ENCODE measurements around the gene TTLL1. TPM values are rescaled to one million over a fixed set of nuclear protein-coding genes. Genes with fewer than 3 reads are reported as not detected.

The TTLL1 gene
- total and polyA plus RNA-seq, 2 donors (not counting 3 experiments of a cell fraction or from before 2014, with no cell fraction given): 9.0 to 17.0 TPM

- H3K36me3 ChIP-seq (ENCODE audit: control insufficient read depth in 2 of 2, extremely low read depth in 1 of 2, insufficient read depth in 2 of 2, low read length in 2 of 2): no peaks in the 10 kb centered on the region
- H2AFZ ChIP-seq (ENCODE audit: low read depth, low read length): no peak overlapping the region
- H3K27me3 ChIP-seq (ENCODE audit: control insufficient read depth in 2 of 2, insufficient read depth in 2 of 2, low read length in 2 of 2): peaks cover 16 to 21% of the 10 kb centered on the region in 2 experiments
- no peaks in the 10 kb centered on the region for H3K4me1 ChIP-seq (ENCODE audit: control insufficient read depth, extremely low read depth, insufficient read depth, low read length)
- dilution Hi-C loops (cut with MboI; ENCODE audit: extremely low pct_ligation_motif_present, low sequenced_read_pairs): no loop called here
- no TSS peak for BruUV-seq (replicated peaks)
- no peaks in the 10 kb centered on the region for H3K9me1 ChIP-seq (replicated peaks; ENCODE audit: control insufficient read depth, extremely low read depth, insufficient read depth, low read length)
- POLR2A ChIA-PET: no interaction called here
- CTCF ChIA-PET: no interaction called here
- H4K20me1 ChIP-seq (replicated peaks; ENCODE audit: control insufficient read depth, extremely low read depth, insufficient read depth, low read length): no peaks in the 10 kb centered on the region
- no peak overlapping the region for H3K4me3 ChIP-seq (replicated peaks in 1 of 3; ENCODE audit: insufficient read depth in 1 of 3, low read depth in 1 of 3, low read length in 3 of 3)
- H3K27ac ChIP-seq (ENCODE audit: insufficient read depth, low read depth, low read length): no peak overlapping the region
- intact Hi-C loops (cut with micrococcal nuclease): no loop called here
- no peak overlapping the region for H3K4me2 ChIP-seq (ENCODE audit: insufficient read depth, low read length)
- H3K9me3 ChIP-seq (replicated peaks; ENCODE audit: control insufficient read depth, insufficient read depth, low read length): no peaks in the 10 kb centered on the region
- no peak for FAIRE-seq
- no peaks in the 10 kb centered on the region for H3K79me2 ChIP-seq (ENCODE audit: control insufficient read depth, insufficient read depth, low read length)
- no peak overlapping the region for H3K9ac ChIP-seq (replicated peaks; ENCODE audit: extremely low read depth, insufficient read depth, low read length)
- TF ChIP-seq MAX (IDR thresholded peaks at IDR 0.05; ENCODE audit: insufficient read depth, insufficient read length) (no peak), EZH2 (IDR thresholded peaks at IDR 0.05; ENCODE audit: borderline replicate concordance, low read depth, low read length, severe bottlenecking) (no peak), POLR2A (IDR thresholded peaks at IDR 0.05; ENCODE audit: low read depth, low read length) (no peak), MYC (IDR thresholded peaks at IDR 0.05; ENCODE audit: low read depth, low read length) (no peak), JUN (IDR thresholded peaks at IDR 0.05; ENCODE audit: borderline replicate concordance, insufficient read depth, insufficient read length, low read depth) (no peak), FOS (IDR thresholded peaks at IDR 0.05; ENCODE audit: borderline replicate concordance, insufficient read depth, low read length) (no peak), POLR2AphosphoS5 (IDR thresholded peaks at IDR 0.05; ENCODE audit: insufficient read depth, low read depth, low read length) (no peak), GATA2 (IDR thresholded peaks at IDR 0.05; ENCODE audit: insufficient read depth, insufficient read length, low read depth, low read length) (no peak), CTCF (IDR thresholded peaks at IDR 0.05; ENCODE audit: extremely low read depth in 1 of 2, insufficient read depth in 1 of 2, low read depth in 1 of 2, low read length in 2 of 2) (no peak)
- no peak for DNase-seq (ENCODE audit: low read depth, low spot score)
These were observed 25.8 kb upstream of the TTLL1 start for GRCh38 chr22:43114958-43115357.
